ENCODE data around the gene CDC42BPG. TPM values are rescaled to one million over a fixed set of nuclear protein-coding genes. Genes with fewer than 3 reads are reported as not detected.

Gene CDC42BPG
- polyA plus RNA-seq, 1 experiment, result 0.02 TPM

GRCh38 chr11:64868904-64869570, 24.6 kb upstream of the CDC42BPG start:
- Histone ChIP-seq H3K36me3 (ENCODE audit: control insufficient read depth, insufficient read depth, low read length) (peaks cover 32% of the 10 kb centered on the region), H3K4me3 (ENCODE audit: low read depth, low read length) (no peak overlapping the region), H3K27me3 (ENCODE audit: control insufficient read depth, insufficient read depth, low read length) (no peaks in the 10 kb centered on the region)
- ChIA-PET POLR2A (interaction anchor here (0.7 kb wide), 1 partner anchor 13 kb away, joined by 3 read pairs; no protein-coding TSS in a partner anchor), CTCF (interaction anchor here (0.6 to 29.2 kb wide), 11 partner anchors 10 to 241 kb away, joined by 3 to 797 read pairs (median 7); partner anchors contain the start of genes BATF2, CDC42BPG and EHD1)
- TF ChIP-seq, protein P1, sequence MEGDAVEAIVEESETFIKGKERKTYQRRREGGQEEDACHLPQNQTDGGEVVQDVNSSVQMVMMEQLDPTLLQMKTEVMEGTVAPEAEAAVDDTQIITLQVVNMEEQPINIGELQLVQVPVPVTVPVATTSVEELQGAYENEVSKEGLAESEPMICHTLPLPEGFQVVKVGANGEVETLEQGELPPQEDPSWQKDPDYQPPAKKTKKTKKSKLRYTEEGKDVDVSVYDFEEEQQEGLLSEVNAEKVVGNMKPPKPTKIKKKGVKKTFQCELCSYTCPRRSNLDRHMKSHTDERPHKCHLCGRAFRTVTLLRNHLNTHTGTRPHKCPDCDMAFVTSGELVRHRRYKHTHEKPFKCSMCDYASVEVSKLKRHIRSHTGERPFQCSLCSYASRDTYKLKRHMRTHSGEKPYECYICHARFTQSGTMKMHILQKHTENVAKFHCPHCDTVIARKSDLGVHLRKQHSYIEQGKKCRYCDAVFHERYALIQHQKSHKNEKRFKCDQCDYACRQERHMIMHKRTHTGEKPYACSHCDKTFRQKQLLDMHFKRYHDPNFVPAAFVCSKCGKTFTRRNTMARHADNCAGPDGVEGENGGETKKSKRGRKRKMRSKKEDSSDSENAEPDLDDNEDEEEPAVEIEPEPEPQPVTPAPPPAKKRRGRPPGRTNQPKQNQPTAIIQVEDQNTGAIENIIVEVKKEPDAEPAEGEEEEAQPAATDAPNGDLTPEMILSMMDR (IDR thresholded peaks at IDR 0.05; ENCODE audit: insufficient read depth, low read depth, low read length), result no peak
- DNase-seq (ENCODE audit: low read depth), result no peak

- no peaks in the 10 kb centered on the region for H3K27me3 ChIP-seq (ENCODE audit: control insufficient read depth, insufficient read depth, low read length)
- no peak overlapping the region for H3K4me3 ChIP-seq (ENCODE audit: low read depth, low read length)
- POLR2A ChIA-PET, result no interaction called here
- CTCF ChIA-PET, result interaction anchor here (0.8 to 29.2 kb wide), 6 partner anchors 12 to 146 kb away, joined by 3 to 797 read pairs (median 10); partner anchors contain the start of genes ARL2, CDC42BPG and EHD1
- DNase-seq (ENCODE audit: low read depth), result no peak
- peaks cover 26% of the 10 kb centered on the region for H3K36me3 ChIP-seq (ENCODE audit: control insufficient read depth, insufficient read depth, low read length)
- TF ChIP-seq, protein P1 (IDR thresholded peaks at IDR 0.05; ENCODE audit: insufficient read depth, low read depth, low read length), result no peak
Measured at GRCh38 chr11:64867748-64868462, 23.5 kb upstream of the CDC42BPG start.

DNA sequence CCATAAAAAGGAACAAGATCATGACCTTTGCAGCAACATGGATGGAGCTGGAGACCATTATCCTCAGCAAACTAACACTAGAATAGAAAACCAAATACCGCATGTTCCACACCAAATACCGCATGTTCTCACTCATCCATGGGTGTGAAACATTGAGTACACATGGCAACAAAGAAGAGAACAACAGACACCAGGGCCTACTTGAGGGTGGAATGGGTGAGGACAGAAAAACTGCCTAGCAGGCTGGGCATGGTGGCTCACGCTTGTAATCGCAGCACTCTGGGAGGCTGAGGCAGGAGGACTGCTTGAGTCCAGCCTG, 21.7 kb upstream of the CDC42BPG start:
- DNase-seq (ENCODE audit: low read depth), result no peak
- ChIA-PET POLR2A (no interaction called here), CTCF (interaction anchor here (1.2 to 29.2 kb wide), 4 partner anchors 11 to 20 kb away, joined by 3 to 797 read pairs (median 10); partner anchors contain the start of gene EHD1)
- no peaks in the 10 kb centered on the region for H3K27me3 ChIP-seq (ENCODE audit: control insufficient read depth, insufficient read depth, low read length)
- TF ChIP-seq, protein P1 (IDR thresholded peaks at IDR 0.05; ENCODE audit: insufficient read depth, low read depth, low read length), result no peak
- peaks cover 17% of the 10 kb centered on the region for H3K36me3 ChIP-seq (ENCODE audit: control insufficient read depth, insufficient read depth, low read length)
- H3K4me3 ChIP-seq (ENCODE audit: low read depth, low read length), result no peak overlapping the region

DNA sequence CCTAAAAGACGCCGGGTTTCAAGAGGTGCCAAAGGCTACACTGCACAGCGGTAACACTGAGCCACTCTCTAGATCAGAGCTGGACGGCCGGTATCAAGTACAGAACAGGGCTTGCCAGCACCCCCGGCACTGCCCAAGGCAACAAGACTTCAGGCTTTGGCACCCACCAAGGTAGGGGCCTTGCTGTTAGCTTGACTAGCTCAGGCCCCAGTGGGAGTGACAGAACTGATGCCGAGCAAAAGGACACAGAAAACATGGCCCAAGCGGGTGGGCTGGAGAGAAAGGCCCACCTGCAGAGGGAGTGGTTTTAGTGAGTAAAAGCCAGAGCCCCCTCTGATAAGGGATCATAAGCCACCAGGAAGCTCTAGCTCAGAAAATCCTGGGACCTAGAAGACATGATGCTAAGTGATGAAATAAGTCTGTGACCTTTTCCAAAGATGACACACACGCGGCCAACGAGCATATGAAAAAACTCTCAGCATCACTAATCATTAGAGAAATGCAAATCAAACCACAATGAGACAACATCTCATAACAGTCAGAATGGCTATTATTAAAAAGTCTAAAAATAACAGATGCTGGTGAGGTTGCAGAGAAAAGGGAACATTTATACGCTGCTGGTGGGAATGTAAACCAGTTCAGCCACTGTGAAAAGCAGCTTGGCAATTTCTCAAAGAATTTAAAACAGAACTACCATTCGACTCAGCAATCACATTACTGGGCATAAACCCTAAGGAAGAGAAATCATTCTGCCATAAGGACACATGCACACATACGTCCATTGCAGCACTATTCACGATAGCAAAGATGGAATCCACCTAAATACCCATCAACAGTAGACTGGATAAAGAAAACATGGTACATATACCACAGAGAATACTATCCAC, 21.1 kb upstream of the CDC42BPG start:
- no peaks in the 10 kb centered on the region for H3K27me3 ChIP-seq (ENCODE audit: control insufficient read depth, insufficient read depth, low read length)
- TF ChIP-seq, protein P1 (IDR thresholded peaks at IDR 0.05; ENCODE audit: insufficient read depth, low read depth, low read length), result no peak
- DNase-seq (ENCODE audit: low read depth), result peak; percentile 71
- CTCF ChIA-PET, result interaction anchor here (0.6 to 29.2 kb wide), 6 partner anchors 11 to 98 kb away, joined by 3 to 797 read pairs (median 8); partner anchors contain the start of gene EHD1
- POLR2A ChIA-PET, result interaction anchor here (0.8 kb wide), 1 partner anchor 11 kb away, joined by 3 read pairs; no protein-coding TSS in a partner anchor
- no peak overlapping the region for H3K4me3 ChIP-seq (ENCODE audit: low read depth, low read length)
- peaks cover 14% of the 10 kb centered on the region for H3K36me3 ChIP-seq (ENCODE audit: control insufficient read depth, insufficient read depth, low read length)
